ENCODE data around the gene CDCA4.
A peak's percentile ranks its signal among the peaks of the same experiment; 100 is the strongest.

The CDCA4 gene

GRCh38 chr14:105023791-105024480, 3.1 kb upstream of the CDCA4 start:
- Histone ChIP-seq H3K4me2 (ENCODE audit: insufficient read depth, low read length) (no peak overlapping the region), H3K36me3 (ENCODE audit: insufficient read depth, low read length) (peaks cover 16% of the 10 kb centered on the region), H3K9ac (ENCODE audit: low read depth, low read length) (no peak overlapping the region), H3K9me3 (ENCODE audit: insufficient read depth, low read length, severe bottlenecking) (no peaks in the 10 kb centered on the region), H4K20me1 (ENCODE audit: insufficient read depth, low read length) (peaks cover 16% of the 10 kb centered on the region), H3K4me1 (ENCODE audit: insufficient read depth, low read length) (peaks cover 19% of the 10 kb centered on the region), H3K79me2 (ENCODE audit: insufficient read depth, low read length) (peaks cover 32% of the 10 kb centered on the region), H3K27ac (ENCODE audit: low read length) (no peak overlapping the region), H3K27me3 (ENCODE audit: insufficient read depth, low read length, poor library complexity) (no peaks in the 10 kb centered on the region), H3K4me3 (ENCODE audit: low read depth in 1 of 2, low read length in 2 of 2) (no peak overlapping the region), H2AFZ (ENCODE audit: low read depth, low read length) (no peak overlapping the region)
- no peak for ATAC-seq (ENCODE audit: insufficient read depth, low read depth)
- DNase-seq, result no peak
- TF ChIP-seq, protein P1, sequence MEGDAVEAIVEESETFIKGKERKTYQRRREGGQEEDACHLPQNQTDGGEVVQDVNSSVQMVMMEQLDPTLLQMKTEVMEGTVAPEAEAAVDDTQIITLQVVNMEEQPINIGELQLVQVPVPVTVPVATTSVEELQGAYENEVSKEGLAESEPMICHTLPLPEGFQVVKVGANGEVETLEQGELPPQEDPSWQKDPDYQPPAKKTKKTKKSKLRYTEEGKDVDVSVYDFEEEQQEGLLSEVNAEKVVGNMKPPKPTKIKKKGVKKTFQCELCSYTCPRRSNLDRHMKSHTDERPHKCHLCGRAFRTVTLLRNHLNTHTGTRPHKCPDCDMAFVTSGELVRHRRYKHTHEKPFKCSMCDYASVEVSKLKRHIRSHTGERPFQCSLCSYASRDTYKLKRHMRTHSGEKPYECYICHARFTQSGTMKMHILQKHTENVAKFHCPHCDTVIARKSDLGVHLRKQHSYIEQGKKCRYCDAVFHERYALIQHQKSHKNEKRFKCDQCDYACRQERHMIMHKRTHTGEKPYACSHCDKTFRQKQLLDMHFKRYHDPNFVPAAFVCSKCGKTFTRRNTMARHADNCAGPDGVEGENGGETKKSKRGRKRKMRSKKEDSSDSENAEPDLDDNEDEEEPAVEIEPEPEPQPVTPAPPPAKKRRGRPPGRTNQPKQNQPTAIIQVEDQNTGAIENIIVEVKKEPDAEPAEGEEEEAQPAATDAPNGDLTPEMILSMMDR (IDR thresholded peaks at IDR 0.05; ENCODE audit: borderline replicate concordance, extremely low read depth, low read length, poor library complexity, severe bottlenecking), result no peak
- TF ChIP-seq EZH2 (IDR thresholded peaks at IDR 0.05; ENCODE audit: borderline replicate concordance, low read depth, low read length, severe bottlenecking), result no peak

DNA sequence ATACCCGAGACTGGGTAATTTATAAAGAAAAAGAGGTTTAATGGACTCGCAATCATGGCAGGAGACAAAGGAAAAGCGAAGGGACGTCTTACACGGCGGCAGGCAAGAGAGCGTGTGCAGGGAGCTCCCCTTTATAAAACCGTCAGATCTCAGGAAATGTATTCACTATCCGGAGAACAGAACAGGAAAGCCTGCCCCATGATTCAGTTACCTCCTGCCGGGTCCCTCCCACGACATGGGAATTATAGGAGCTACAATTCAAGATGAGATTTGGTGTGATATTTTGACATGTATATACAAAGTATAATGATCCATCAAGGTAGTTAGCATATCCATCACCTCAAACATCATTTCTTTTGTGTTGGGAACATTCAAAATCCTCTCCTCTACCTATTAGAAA, 2.3 kb upstream of the CDCA4 start:
- Histone ChIP-seq H3K36me3 (ENCODE audit: insufficient read depth, low read length) (peaks cover 24% of the 10 kb centered on the region), H3K79me2 (ENCODE audit: insufficient read depth, low read length) (peaks cover 40% of the 10 kb centered on the region), H2AFZ (ENCODE audit: low read depth, low read length) (no peak overlapping the region), H3K4me3 (ENCODE audit: low read depth in 1 of 2, low read length in 2 of 2) (no peak overlapping the region), H4K20me1 (ENCODE audit: insufficient read depth, low read length) (peaks cover 24% of the 10 kb centered on the region), H3K9ac (ENCODE audit: low read depth, low read length) (no peak overlapping the region), H3K4me1 (ENCODE audit: insufficient read depth, low read length) (peaks cover 27% of the 10 kb centered on the region), H3K27me3 (ENCODE audit: insufficient read depth, low read length, poor library complexity) (no peaks in the 10 kb centered on the region), H3K9me3 (ENCODE audit: insufficient read depth, low read length, severe bottlenecking) (no peaks in the 10 kb centered on the region), H3K4me2 (ENCODE audit: insufficient read depth, low read length) (no peak overlapping the region), H3K27ac (ENCODE audit: low read length) (no peak overlapping the region)
- no peak for DNase-seq
- ATAC-seq (ENCODE audit: insufficient read depth, low read depth), result no peak
- TF ChIP-seq, protein P1 (IDR thresholded peaks at IDR 0.05; ENCODE audit: borderline replicate concordance, extremely low read depth, low read length, poor library complexity, severe bottlenecking), result no peak
- TF ChIP-seq EZH2 (IDR thresholded peaks at IDR 0.05; ENCODE audit: borderline replicate concordance, low read depth, low read length, severe bottlenecking), result no peak

DNA sequence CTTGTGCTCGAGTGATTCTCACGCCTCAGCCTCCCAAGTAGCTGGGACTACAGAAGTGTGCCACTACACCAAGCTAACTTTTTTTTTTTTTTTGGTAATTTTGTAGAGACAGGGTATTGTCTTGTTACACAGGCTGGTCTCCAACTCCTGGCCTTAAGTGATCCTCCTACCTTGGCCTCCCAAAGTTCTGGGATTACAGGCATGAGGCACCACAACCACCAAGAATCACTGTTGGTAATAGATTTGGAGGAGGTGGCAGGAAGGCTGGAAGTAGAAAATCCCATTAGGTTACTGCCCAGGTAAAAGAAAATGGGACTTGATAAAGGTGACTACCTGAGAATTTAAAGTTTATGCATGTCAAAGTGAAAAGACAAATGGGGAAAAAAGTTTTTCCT, 1.4 kb upstream of the CDCA4 start:
- TF ChIP-seq EZH2 (IDR thresholded peaks at IDR 0.05; ENCODE audit: borderline replicate concordance, low read depth, low read length, severe bottlenecking), result no peak
- TF ChIP-seq, protein P1 (IDR thresholded peaks at IDR 0.05; ENCODE audit: borderline replicate concordance, extremely low read depth, low read length, poor library complexity, severe bottlenecking), result no peak
- H3K4me2 ChIP-seq (ENCODE audit: insufficient read depth, low read length), result peak overlapping the region; percentile 89
- peaks cover 32% of the 10 kb centered on the region for H4K20me1 ChIP-seq (ENCODE audit: insufficient read depth, low read length)
- H3K36me3 ChIP-seq (ENCODE audit: insufficient read depth, low read length), result peaks cover 32% of the 10 kb centered on the region
- DNase-seq, result no peak
- ATAC-seq (ENCODE audit: insufficient read depth, low read depth), result no peak
- H3K27ac ChIP-seq (ENCODE audit: low read length), result peak overlapping the region; percentile 88; the same call in 1 of the 2 replicates
- H3K4me3 ChIP-seq (ENCODE audit: low read depth in 1 of 2, low read length in 2 of 2), result peak overlapping the region; percentile 71 to 86; a peak in 3 of 4 replicates
- peak overlapping the region; percentile 92 for H3K9ac ChIP-seq (ENCODE audit: low read depth, low read length)
- H3K9me3 ChIP-seq (ENCODE audit: insufficient read depth, low read length, severe bottlenecking), result no peaks in the 10 kb centered on the region
- H3K79me2 ChIP-seq (ENCODE audit: insufficient read depth, low read length), result peaks cover 48% of the 10 kb centered on the region
- no peaks in the 10 kb centered on the region for H3K27me3 ChIP-seq (ENCODE audit: insufficient read depth, low read length, poor library complexity)
- peak overlapping the region; percentile 86; the same call in 1 of the 2 replicates for H2AFZ ChIP-seq (ENCODE audit: low read depth, low read length)
- peaks cover 34% of the 10 kb centered on the region for H3K4me1 ChIP-seq (ENCODE audit: insufficient read depth, low read length)
